ENCODE results near the gene SRGN. TPM values are rescaled to one million over a fixed set of nuclear protein-coding genes. Genes with fewer than 3 reads are reported as not detected.

Gene SRGN
- total and polyA plus RNA-seq, 10 of the 15 experiments (the other 5 are each of a cell fraction or from before 2014, with no cell fraction given), result 382 to 2,414 (median 885) TPM

- TF ChIP-seq BCLAF1 (IDR thresholded peaks at IDR 0.05) (no peak), CBFB (IDR thresholded peaks at IDR 0.05; ENCODE audit: low read depth) (no peak), NBN (IDR thresholded peaks at IDR 0.05) (0 out of 2 replicates have a peak, but pooled peaks have one; percentile 39), CREM (IDR thresholded peaks at IDR 0.05; ENCODE audit: low read depth) (0 out of 2 replicates have a peak, but pooled peaks have one; percentile 32), SREBF2 (IDR thresholded peaks at IDR 0.05; ENCODE audit: low read length) (no peak), RBBP5 (conservative IDR thresholded peaks at IDR 0.05) (no peak), PML (IDR thresholded peaks at IDR 0.05; ENCODE audit: low read length) (no peak; the same call in 1 of the 2 replicates), SPI1 (IDR thresholded peaks at IDR 0.05; ENCODE audit: borderline replicate concordance, insufficient read depth, low read depth, low read length) (peak; percentile 54; the same call in 1 of the 2 replicates), NR2F1 (conservative IDR thresholded peaks at IDR 0.05) (peak; percentile 45; the same call in 1 of the 2 replicates), JUNB (IDR thresholded peaks at IDR 0.05) (no peak), E4F1 (IDR thresholded peaks at IDR 0.05; ENCODE audit: borderline replicate concordance, partially characterized antibody) (no peak), PAX5 (IDR thresholded peaks at IDR 0.05; ENCODE audit: borderline replicate concordance, low read depth, low read length) (no peak), RELA (IDR thresholded peaks at IDR 0.05; ENCODE audit: borderline replicate concordance, partially characterized antibody) (no peak), ZBTB33 (IDR thresholded peaks at IDR 0.05) (no peak), SMARCA5 (IDR thresholded peaks at IDR 0.05) (peak; percentile 29; the same call in 1 of the 2 replicates), MYB (IDR thresholded peaks at IDR 0.05; ENCODE audit: borderline replicate concordance, low read depth, low read length) (no peak), MEF2B (IDR thresholded peaks at IDR 0.05; ENCODE audit: partially characterized antibody, poor library complexity, severe bottlenecking) (peak; percentile 45)
- TF ChIP-seq, protein P1, sequence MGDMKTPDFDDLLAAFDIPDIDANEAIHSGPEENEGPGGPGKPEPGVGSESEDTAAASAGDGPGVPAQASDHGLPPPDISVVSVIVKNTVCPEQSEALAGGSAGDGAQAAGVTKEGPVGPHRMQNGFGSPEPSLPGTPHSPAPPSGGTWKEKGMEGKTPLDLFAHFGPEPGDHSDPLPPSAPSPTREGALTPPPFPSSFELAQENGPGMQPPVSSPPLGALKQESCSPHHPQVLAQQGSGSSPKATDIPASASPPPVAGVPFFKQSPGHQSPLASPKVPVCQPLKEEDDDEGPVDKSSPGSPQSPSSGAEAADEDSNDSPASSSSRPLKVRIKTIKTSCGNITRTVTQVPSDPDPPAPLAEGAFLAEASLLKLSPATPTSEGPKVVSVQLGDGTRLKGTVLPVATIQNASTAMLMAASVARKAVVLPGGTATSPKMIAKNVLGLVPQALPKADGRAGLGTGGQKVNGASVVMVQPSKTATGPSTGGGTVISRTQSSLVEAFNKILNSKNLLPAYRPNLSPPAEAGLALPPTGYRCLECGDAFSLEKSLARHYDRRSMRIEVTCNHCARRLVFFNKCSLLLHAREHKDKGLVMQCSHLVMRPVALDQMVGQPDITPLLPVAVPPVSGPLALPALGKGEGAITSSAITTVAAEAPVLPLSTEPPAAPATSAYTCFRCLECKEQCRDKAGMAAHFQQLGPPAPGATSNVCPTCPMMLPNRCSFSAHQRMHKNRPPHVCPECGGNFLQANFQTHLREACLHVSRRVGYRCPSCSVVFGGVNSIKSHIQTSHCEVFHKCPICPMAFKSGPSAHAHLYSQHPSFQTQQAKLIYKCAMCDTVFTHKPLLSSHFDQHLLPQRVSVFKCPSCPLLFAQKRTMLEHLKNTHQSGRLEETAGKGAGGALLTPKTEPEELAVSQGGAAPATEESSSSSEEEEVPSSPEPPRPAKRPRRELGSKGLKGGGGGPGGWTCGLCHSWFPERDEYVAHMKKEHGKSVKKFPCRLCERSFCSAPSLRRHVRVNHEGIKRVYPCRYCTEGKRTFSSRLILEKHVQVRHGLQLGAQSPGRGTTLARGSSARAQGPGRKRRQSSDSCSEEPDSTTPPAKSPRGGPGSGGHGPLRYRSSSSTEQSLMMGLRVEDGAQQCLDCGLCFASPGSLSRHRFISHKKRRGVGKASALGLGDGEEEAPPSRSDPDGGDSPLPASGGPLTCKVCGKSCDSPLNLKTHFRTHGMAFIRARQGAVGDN (IDR thresholded peaks at IDR 0.05), result peak; percentile 93
Measured at GRCh38 chr10:69061305-69062161, 26.4 kb upstream of the SRGN start (continued).

Data from GM12878 (cell line).